ENCODE data around the gene ACSL5.

DNA sequence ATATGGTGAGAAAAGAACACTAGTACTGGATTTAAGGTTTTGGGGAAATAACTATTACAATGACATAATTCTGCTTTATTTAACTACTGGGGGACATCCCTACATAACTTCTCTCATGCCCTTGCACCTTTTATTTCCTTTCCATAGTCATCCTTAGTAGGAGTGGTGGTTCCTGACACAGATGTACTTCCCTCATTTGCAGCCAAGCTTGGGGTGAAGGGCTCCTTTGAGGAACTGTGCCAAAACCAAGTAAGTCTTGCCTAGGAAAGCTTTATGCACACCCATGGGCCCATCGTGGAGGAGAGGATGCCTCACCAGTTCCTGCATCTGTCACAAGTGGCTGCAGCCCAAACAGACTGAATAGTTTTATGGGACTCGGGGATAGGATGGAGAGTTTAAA lies 52.2 kb downstream of the ACSL5 start:
- TF ChIP-seq, protein P1, sequence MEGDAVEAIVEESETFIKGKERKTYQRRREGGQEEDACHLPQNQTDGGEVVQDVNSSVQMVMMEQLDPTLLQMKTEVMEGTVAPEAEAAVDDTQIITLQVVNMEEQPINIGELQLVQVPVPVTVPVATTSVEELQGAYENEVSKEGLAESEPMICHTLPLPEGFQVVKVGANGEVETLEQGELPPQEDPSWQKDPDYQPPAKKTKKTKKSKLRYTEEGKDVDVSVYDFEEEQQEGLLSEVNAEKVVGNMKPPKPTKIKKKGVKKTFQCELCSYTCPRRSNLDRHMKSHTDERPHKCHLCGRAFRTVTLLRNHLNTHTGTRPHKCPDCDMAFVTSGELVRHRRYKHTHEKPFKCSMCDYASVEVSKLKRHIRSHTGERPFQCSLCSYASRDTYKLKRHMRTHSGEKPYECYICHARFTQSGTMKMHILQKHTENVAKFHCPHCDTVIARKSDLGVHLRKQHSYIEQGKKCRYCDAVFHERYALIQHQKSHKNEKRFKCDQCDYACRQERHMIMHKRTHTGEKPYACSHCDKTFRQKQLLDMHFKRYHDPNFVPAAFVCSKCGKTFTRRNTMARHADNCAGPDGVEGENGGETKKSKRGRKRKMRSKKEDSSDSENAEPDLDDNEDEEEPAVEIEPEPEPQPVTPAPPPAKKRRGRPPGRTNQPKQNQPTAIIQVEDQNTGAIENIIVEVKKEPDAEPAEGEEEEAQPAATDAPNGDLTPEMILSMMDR (conservative IDR thresholded peaks at IDR 0.05; ENCODE audit: low read length), result no peak
- TF ChIP-seq EZH2phosphoT487 (IDR thresholded peaks at IDR 0.05; ENCODE audit: borderline replicate concordance, low read depth, low read length), result no peak

Data from OCI-LY7 (cell line).